Stomach (tissue), 4 donors: ENCODE measurements around the gene TOMM22.

Experiments
- CTCF ChIP-seq, 7 experiments: fragments of 450-650 bp in 4 of 7; fragments of 200-600 bp in 3 of 7; sonication (generic) in 3 of 7; IDR thresholded peaks; one replicate each; pipeline ENCODE4 v1.5.1; 2016 to 2019; ENCODE audit warnings: antibody characterized with exemption in 7 of 7, control low read depth in 2 of 7, mild to moderate bottlenecking in 1 of 7
- POLR2A ChIP-seq, 4 donors: fragments of 450-650 bp; IDR thresholded peaks; one replicate each; pipeline ENCODE4 v1.6.1; 2016; ENCODE audit warnings: antibody characterized with exemption in 4 of 4, control low read depth in 2 of 4, mild to moderate bottlenecking in 1 of 4, moderate library complexity in 1 of 4

GRCh38 chr22:38675833-38676232, 5.9 kb upstream of the TOMM22 start:
- no peak for TF ChIP-seq CTCF (IDR thresholded peaks at IDR 0.05)
- no peak for TF ChIP-seq POLR2A (IDR thresholded peaks at IDR 0.05)
